SW480 (cell line): ENCODE measurements around the gene KCNAB1.
A peak's percentile ranks its signal among the peaks of the same experiment; 100 is the strongest.

Experiments
- DNase-seq: peaks from one replicate; pipeline ENCODE4 v3.0.0-alpha.2; 2016; ENCODE audit warnings: low spot score

The KCNAB1 gene

GRCh38 chr3:156498307-156498706 lies 377.9 kb downstream of the KCNAB1 start:
- no peak for DNase-seq

DNA sequence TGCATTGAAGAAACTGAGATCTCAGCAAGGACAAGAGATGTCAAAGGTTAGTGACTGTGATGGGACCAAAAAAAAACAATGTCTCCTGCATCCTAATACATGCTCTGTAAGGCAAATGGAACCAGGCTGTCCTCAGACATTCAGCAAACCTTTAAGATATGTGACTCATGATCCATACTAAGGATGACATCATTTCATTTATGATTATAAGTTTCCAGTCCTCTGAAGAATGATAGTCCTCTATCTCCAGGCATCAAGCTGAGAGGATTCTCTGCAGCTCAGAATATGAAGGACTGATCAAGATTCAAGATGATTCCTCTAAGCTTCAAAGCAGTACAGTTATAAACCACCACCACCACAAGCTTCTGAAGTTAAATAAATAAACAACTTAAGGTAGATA lies 386.9 kb downstream of the KCNAB1 start:
- no peak for DNase-seq

GRCh38 chr3:156509189-156510174 lies 389.1 kb downstream of the KCNAB1 start:
- DNase-seq = peak; percentile 59

GRCh38 chr3:156511987-156512677 lies 391.8 kb downstream of the KCNAB1 start:
- DNase-seq = no peak

- DNase-seq = peak; percentile 52
Measured at GRCh38 chr3:156513619-156514018, 393.2 kb downstream of the KCNAB1 start.

GRCh38 chr3:156516284-156516683 lies 395.9 kb downstream of the KCNAB1 start:
- DNase-seq = no peak

GRCh38 chr3:156516961-156517360 lies 396.6 kb downstream of the KCNAB1 start:
- DNase-seq = no peak

GRCh38 chr3:156518726-156519125 lies 398.3 kb downstream of the KCNAB1 start:
- no peak for DNase-seq

DNA sequence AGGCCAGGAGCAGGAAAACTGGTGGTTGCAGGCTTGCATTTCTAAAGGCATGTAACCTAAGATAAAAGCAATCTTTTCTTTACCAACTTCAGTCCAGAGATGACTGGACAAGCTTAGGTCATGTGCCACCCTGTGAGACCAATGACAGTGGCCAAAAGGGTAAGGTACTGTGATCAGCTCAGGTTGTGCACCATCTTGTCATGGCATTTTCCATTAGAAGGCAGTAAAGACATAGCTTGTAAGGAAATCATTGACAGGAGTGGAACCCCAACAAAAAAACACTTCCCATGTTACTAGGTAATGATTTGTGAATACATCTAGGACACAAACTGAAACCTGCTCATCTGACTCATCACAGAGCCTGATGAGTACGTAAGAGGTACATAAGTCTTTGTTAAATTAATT lies 399.4 kb downstream of the KCNAB1 start:
- DNase-seq = no peak

DNA sequence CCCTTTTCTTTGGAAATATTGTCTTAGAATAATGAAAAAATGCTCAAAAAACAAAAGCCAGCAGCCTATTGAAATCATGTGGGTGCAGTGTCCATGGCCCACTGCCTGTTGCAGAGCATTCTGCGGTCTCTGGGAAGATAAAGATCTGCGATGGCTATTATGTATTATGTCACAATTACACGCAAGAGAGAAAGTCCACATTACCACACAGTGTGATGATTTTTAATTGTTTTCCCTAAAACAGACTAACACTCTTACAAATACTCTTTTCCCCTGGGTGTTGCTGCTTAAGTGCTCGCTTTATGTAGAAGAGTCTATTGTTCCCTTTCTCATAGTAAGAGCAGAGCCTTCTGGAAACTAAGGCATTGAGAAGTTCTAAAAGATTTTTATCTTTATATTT lies 402.3 kb downstream of the KCNAB1 start:
- DNase-seq = no peak

- DNase-seq = no peak
Measured at GRCh38 chr3:156525808-156526207, 405.4 kb downstream of the KCNAB1 start.

GRCh38 chr3:156527060-156527459 lies 406.7 kb downstream of the KCNAB1 start:
- DNase-seq = no peak

DNA sequence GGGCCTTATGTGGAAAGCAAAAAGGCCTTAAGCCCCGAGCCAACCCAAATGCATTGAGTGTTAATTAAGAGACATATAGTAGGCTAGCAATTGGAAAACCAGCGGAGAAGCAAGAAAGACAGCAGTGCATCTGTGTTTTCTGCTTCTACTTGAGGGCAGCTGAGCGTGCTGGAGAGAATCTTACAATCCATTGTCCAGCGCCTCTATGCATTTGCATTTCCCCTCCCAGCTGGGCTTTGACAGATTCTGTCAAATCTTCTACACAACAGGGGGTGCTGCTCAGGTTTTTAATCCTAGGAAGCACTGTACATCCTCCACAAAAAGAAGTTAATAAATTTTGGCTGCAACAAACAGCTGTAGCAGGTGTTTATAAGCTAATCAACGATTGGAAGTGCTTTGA lies 410.6 kb downstream of the KCNAB1 start:
- DNase-seq = no peak

- DNase-seq = no peak
Measured at GRCh38 chr3:156532730-156533129, 412.4 kb downstream of the KCNAB1 start.

- no peak for DNase-seq
Measured at GRCh38 chr3:156533205-156533604, 412.8 kb downstream of the KCNAB1 start.

- peak; percentile 93 for DNase-seq
Measured at GRCh38 chr3:156535162-156535627, 414.8 kb downstream of the KCNAB1 start.

DNA sequence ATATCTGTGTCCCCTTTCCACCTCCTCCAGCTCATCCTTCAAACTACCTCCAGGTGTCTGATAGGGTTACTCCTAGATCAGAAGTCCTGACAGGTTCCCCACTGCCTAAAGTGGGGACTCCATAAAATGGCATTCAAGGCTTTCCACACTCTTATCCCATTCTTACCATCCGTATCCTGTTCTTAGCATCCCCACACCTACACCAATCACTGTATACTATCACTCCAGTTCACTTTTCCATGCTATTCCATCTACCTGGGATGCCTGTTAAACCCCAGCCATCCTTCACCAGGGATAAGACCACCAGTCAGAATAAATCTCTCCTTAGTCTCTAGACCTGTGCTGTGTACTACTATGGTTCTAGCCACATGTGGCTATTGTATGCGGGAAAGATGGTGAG lies 415.4 kb downstream of the KCNAB1 start:
- no peak for DNase-seq

DNA sequence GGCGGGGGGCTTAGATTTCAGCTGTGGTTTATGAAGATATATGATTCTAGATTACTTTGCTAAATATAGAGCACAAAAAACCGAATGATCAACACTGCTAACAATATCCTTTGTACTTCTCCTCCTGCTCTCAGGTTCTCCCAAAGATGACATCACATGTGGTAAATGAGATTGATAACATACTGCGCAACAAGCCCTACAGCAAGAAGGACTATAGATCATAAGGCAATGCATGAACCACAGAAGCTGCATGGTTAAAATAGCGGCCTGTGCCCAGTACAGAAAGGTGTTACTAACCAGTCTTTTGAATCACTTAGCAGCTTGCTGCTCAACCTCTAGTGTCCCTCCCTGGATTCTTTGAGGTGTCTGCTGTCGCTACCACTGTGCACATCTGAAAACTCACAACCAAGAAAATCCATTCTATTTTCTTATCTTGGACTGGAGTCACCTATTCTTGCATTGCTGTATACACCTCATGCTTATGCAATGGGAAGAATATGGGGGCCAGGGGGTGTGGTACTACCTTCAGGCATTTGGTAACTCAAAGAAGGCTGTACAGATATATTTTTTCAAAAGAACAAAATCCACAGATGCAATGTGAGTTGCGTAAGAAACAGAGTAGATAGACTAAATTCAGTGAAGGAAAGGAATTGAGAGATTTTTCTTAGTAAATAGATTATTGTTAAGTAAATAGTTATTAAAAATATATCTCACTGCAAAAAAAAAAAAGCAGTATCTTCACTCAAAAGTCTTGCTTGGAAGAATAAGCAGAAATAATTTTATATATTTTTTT lies 416.3 kb downstream of the KCNAB1 start:
- no peak for DNase-seq

GRCh38 chr3:156539051-156539450 lies 418.7 kb downstream of the KCNAB1 start:
- DNase-seq = no peak

DNA sequence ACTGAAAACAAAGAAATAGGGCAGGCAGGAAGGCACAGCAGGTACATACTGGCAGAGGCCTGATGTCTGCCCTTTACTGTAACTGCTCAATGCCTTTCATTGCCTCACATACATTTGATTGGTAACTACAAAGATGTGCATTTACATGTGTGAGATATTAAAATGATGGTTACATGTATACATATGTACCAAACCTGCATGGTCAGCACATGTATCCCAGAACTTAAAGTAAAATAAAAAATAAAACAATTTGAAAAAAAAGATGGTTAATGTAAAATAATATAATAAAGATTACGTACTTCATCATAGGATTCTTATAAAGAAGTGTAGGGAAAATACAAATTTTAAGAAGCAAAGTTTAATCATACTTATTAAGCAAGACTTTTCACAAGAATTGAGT lies 419.4 kb downstream of the KCNAB1 start:
- no peak for DNase-seq

DNA sequence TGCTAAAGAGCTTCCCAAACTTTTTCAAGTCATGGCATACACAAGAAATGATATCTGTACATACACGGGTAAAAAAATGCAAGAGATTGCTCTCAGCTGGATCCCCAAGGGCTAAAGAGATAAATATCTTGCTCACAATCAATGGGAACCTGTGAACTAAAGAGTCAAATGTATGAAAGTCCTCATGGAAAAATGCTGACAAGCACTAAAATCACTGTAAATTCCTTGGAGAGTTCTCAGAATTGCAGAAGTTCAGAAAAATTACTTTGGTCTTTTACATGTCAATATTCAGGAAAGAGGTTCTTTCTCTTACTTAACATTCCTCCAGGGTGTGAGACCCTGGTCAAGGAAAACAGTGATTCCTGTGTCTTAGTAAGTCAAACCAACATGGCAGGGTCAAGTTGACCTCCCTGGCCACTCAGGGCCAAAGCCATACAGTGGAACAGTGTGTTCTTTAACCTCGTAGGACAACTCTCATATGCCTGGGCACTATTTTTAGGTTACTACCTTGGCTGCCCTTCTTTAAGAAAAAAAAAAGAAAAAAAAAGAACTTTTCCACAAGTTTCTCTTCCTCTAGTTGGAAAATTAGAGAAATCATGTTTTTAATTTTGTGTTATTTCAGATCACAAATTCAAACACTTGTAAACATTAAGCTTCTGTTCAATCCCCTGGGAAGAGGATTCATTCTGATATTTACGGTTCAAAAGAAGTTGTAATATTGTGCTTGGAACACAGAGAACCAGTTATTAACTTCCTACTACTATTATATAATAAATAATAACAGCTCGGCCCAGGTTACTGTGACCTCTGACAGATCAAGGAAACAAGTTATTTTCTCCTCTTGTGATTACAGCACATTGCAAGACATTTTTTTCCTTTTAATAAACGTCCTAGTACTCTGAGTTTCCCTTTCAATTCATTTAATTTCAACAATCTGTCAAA lies 422.0 kb downstream of the KCNAB1 start:
- no peak for DNase-seq
